Measurements from ENCODE around the gene PTPRM. TPM values are rescaled to one million over a fixed set of nuclear protein-coding genes. Genes with fewer than 3 reads are reported as not detected.

The PTPRM gene
- total RNA-seq, 1 donor from 2014 or later, result 257 TPM

GRCh38 chr18:7585276-7585670 lies 18.2 kb downstream of the PTPRM start:
- Histone ChIP-seq H3K4me1 (peaks cover 0 to 18% of the 10 kb centered on the region in 2 donors), H3K9me3 (no peaks in the 10 kb centered on the region), H3K27ac (no peak overlapping the region), H3K36me3 (no peaks in the 10 kb centered on the region), H3K27me3 (no peaks in the 10 kb centered on the region), H3K4me3 (no peak overlapping the region)
- TF ChIP-seq, protein P1, sequence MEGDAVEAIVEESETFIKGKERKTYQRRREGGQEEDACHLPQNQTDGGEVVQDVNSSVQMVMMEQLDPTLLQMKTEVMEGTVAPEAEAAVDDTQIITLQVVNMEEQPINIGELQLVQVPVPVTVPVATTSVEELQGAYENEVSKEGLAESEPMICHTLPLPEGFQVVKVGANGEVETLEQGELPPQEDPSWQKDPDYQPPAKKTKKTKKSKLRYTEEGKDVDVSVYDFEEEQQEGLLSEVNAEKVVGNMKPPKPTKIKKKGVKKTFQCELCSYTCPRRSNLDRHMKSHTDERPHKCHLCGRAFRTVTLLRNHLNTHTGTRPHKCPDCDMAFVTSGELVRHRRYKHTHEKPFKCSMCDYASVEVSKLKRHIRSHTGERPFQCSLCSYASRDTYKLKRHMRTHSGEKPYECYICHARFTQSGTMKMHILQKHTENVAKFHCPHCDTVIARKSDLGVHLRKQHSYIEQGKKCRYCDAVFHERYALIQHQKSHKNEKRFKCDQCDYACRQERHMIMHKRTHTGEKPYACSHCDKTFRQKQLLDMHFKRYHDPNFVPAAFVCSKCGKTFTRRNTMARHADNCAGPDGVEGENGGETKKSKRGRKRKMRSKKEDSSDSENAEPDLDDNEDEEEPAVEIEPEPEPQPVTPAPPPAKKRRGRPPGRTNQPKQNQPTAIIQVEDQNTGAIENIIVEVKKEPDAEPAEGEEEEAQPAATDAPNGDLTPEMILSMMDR (IDR thresholded peaks at IDR 0.05), result no peak
- DNase-seq (ENCODE audit: low spot score in 2 of 2), result no peak
- intact Hi-C loops (cut with DNase I), result no loop called here

- intact Hi-C loops (cut with DNase I), result no loop called here
- TF ChIP-seq, protein P1 (IDR thresholded peaks at IDR 0.05), result no peak
- no peak overlapping the region for H3K4me3 ChIP-seq
Measured at GRCh38 chr18:7586379-7586778, 19.3 kb downstream of the PTPRM start.

DNA sequence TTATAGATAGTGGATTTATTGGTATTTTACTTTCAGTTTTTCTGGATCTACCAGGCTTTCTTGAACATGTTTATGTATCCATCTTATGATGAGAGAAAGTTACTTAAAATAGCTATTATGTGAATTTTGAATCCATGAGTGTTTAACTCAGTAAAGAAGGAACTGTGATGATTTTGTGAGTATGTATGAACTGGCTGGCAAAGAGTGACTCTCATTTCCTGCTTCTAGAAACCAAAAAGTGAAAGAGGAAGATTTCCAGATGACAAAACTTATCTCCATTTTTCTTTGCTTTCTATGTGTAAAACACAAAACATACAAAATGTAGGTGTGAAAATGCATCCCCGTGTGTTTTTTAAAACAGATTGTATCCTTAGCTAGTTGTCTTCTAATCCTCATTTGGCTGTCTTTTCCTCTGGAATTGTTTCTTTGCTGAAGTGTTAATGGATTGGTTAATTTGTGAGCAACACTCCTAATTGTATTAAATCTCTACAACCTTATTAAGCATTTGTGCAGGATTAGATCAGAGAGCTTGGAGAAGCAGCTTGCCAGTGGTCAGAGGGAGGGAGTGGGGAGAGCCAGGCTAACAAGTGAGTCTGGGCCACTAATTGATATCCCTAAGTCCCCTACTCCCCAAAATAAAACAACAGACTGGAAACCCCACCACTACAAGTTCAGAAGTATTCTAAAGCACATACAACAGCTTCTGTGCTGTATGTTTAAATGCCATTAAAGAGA lies 23.9 kb downstream of the PTPRM start:
- intact Hi-C loops (cut with DNase I), result no loop called here
- Histone ChIP-seq H3K36me3 (no peaks in the 10 kb centered on the region), H3K27ac (no peak overlapping the region), H3K27me3 (no peaks in the 10 kb centered on the region), H3K9me3 (no peaks in the 10 kb centered on the region), H3K4me3 (no peak overlapping the region), H3K4me1 (peaks cover 0 to 6% of the 10 kb centered on the region in 2 donors)
- no peak for DNase-seq (ENCODE audit: low spot score in 2 of 2)
- TF ChIP-seq, protein P1 (IDR thresholded peaks at IDR 0.05), result no peak

More at GRCh38 chr18:7586379-7586778, 19.3 kb downstream of the PTPRM start:
- H3K4me1 ChIP-seq, result peaks cover 0 to 21% of the 10 kb centered on the region in 2 donors
- H3K27me3 ChIP-seq, result no peaks in the 10 kb centered on the region
- no peaks in the 10 kb centered on the region for H3K36me3 ChIP-seq
- DNase-seq (ENCODE audit: low spot score in 2 of 2), result no peak
- H3K27ac ChIP-seq, result no peak overlapping the region
- no peaks in the 10 kb centered on the region for H3K9me3 ChIP-seq

- Histone ChIP-seq H3K4me1 (peaks cover 0 to 3% of the 10 kb centered on the region in 2 donors), H3K27me3 (no peaks in the 10 kb centered on the region), H3K27ac (no peak overlapping the region), H3K36me3 (no peaks in the 10 kb centered on the region), H3K9me3 (no peaks in the 10 kb centered on the region), H3K4me3 (no peak overlapping the region)
- no peak for DNase-seq (ENCODE audit: low spot score in 2 of 2)
- TF ChIP-seq, protein P1 (IDR thresholded peaks at IDR 0.05), result no peak
- intact Hi-C loops (cut with DNase I), result no loop called here
Measured at GRCh38 chr18:7592305-7593071, 25.4 kb downstream of the PTPRM start.

DNA sequence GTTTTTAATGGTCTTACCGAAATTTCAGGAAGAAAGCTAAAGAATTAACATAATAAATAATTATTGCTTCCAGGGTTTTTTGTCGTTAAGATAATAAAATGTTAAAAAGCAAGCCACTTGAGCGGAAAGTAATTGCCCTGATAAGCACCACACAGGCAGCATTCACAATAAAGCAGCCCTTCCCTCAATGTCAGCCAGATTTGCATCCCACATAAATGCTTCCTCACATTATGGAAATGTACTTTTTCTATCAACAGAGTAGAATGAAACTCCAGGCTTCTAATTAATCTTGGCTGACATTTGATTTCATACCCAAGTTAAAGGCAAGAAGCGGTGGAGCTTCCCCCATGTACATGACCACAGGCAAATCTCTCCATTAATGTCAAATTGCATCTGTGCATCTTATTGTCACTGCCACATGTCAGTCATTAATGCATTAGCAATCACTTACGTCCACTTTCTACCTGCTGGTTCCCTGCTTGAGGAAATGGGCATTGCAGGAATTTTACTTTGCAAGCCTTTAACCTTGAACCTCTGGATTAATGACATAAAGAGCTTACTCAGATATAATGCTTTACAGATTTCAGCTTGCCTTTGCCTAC lies 26.2 kb downstream of the PTPRM start:
- TF ChIP-seq, protein P1 (IDR thresholded peaks at IDR 0.05), result no peak
- Histone ChIP-seq H3K27me3 (no peaks in the 10 kb centered on the region), H3K36me3 (no peaks in the 10 kb centered on the region), H3K4me3 (no peak overlapping the region), H3K4me1 (peaks cover 0 to 6% of the 10 kb centered on the region in 2 donors), H3K27ac (no peak overlapping the region), H3K9me3 (no peaks in the 10 kb centered on the region)
- intact Hi-C loops (cut with DNase I), result no loop called here
- no peak for DNase-seq (ENCODE audit: low spot score in 2 of 2)

Measured in ascending aorta (tissue), 2 donors.